ENCODE measurements around the gene THSD4.

Gene THSD4

GRCh38 chr15:71817351-71817750 lies 702.1 kb downstream of the THSD4 start:
- no peak overlapping the region for H3K4me2 ChIP-seq (ENCODE audit: low read length)
- no peak overlapping the region for H2AFZ ChIP-seq (ENCODE audit: low read length)
- H4K20me1 ChIP-seq (ENCODE audit: insufficient read depth, low read length), result no peaks in the 10 kb centered on the region
- no peaks in the 10 kb centered on the region; the same call in 1 of the 2 replicates for H3K36me3 ChIP-seq (ENCODE audit: insufficient read depth, low read length)
- no peaks in the 10 kb centered on the region for H3F3A ChIP-seq (ENCODE audit: insufficient read depth, low read length)
- TF ChIP-seq CTCF (IDR thresholded peaks at IDR 0.05; ENCODE audit: low read length) (no peak), EZH2 (IDR thresholded peaks at IDR 0.05; ENCODE audit: borderline replicate concordance, low read length) (no peak)
- no peak overlapping the region for H3K27ac ChIP-seq (ENCODE audit: low read depth, low read length, poor library complexity, severe bottlenecking)
- no peaks in the 10 kb centered on the region for H3K79me2 ChIP-seq (ENCODE audit: insufficient read depth, low read length)
- H3K27me3 ChIP-seq (ENCODE audit: insufficient read depth, low read length), result no peaks in the 10 kb centered on the region
- H3K4me3 ChIP-seq (ENCODE audit: low read depth, low read length, poor library complexity, severe bottlenecking), result no peak overlapping the region
- H3K9me3 ChIP-seq (ENCODE audit: low read length), result peaks cover 18% of the 10 kb centered on the region
- H3K9ac ChIP-seq (ENCODE audit: low read length), result no peak overlapping the region
- H3K9me2 ChIP-seq (ENCODE audit: low read depth, low read length), result no peaks in the 10 kb centered on the region
- no peaks in the 10 kb centered on the region for H3K4me1 ChIP-seq (ENCODE audit: insufficient read depth, low read length, severe bottlenecking)

GRCh38 chr15:71820127-71820526 lies 704.9 kb downstream of the THSD4 start:
- Histone ChIP-seq H3K9me2 (ENCODE audit: low read depth, low read length) (no peaks in the 10 kb centered on the region), H3K9me3 (ENCODE audit: low read length) (peaks cover 18% of the 10 kb centered on the region), H3K27me3 (ENCODE audit: insufficient read depth, low read length) (no peaks in the 10 kb centered on the region), H3K79me2 (ENCODE audit: insufficient read depth, low read length) (no peaks in the 10 kb centered on the region), H3K4me1 (ENCODE audit: insufficient read depth, low read length, severe bottlenecking) (no peaks in the 10 kb centered on the region), H3F3A (ENCODE audit: insufficient read depth, low read length) (no peaks in the 10 kb centered on the region), H4K20me1 (ENCODE audit: insufficient read depth, low read length) (no peaks in the 10 kb centered on the region), H3K4me2 (ENCODE audit: low read length) (no peak overlapping the region), H3K4me3 (ENCODE audit: low read depth, low read length, poor library complexity, severe bottlenecking) (no peak overlapping the region), H3K9ac (ENCODE audit: low read length) (no peak overlapping the region), H3K36me3 (ENCODE audit: insufficient read depth, low read length) (peaks cover 24% of the 10 kb centered on the region), H2AFZ (ENCODE audit: low read length) (no peak overlapping the region), H3K27ac (ENCODE audit: low read depth, low read length, poor library complexity, severe bottlenecking) (no peak overlapping the region)
- TF ChIP-seq CTCF (IDR thresholded peaks at IDR 0.05; ENCODE audit: low read length), result no peak
- TF ChIP-seq EZH2 (IDR thresholded peaks at IDR 0.05; ENCODE audit: borderline replicate concordance, low read length), result no peak

- H4K20me1 ChIP-seq (ENCODE audit: insufficient read depth, low read length), result no peaks in the 10 kb centered on the region
- H3K4me2 ChIP-seq (ENCODE audit: low read length), result no peak overlapping the region
- H3F3A ChIP-seq (ENCODE audit: insufficient read depth, low read length), result no peaks in the 10 kb centered on the region
- H3K27ac ChIP-seq (ENCODE audit: low read depth, low read length, poor library complexity, severe bottlenecking), result no peak overlapping the region
- no peaks in the 10 kb centered on the region for H3K27me3 ChIP-seq (ENCODE audit: insufficient read depth, low read length)
- peaks cover 38% of the 10 kb centered on the region for H3K36me3 ChIP-seq (ENCODE audit: insufficient read depth, low read length)
- H2AFZ ChIP-seq (ENCODE audit: low read length), result no peak overlapping the region
- H3K9me2 ChIP-seq (ENCODE audit: low read depth, low read length), result no peaks in the 10 kb centered on the region
- H3K9ac ChIP-seq (ENCODE audit: low read length), result no peak overlapping the region
- TF ChIP-seq EZH2 (IDR thresholded peaks at IDR 0.05; ENCODE audit: borderline replicate concordance, low read length), result no peak
- no peak for TF ChIP-seq CTCF (IDR thresholded peaks at IDR 0.05; ENCODE audit: low read length)
- no peaks in the 10 kb centered on the region for H3K79me2 ChIP-seq (ENCODE audit: insufficient read depth, low read length)
- no peaks in the 10 kb centered on the region for H3K4me1 ChIP-seq (ENCODE audit: insufficient read depth, low read length, severe bottlenecking)
- peaks cover 18% of the 10 kb centered on the region for H3K9me3 ChIP-seq (ENCODE audit: low read length)
- H3K4me3 ChIP-seq (ENCODE audit: low read depth, low read length, poor library complexity, severe bottlenecking), result no peak overlapping the region
Measured at GRCh38 chr15:71821547-71822129, 706.4 kb downstream of the THSD4 start.
